ENCODE data around the gene DIAPH3. TPM values are rescaled to one million over a fixed set of nuclear protein-coding genes. Genes with fewer than 3 reads are reported as not detected.

The DIAPH3 gene
- total RNA-seq, 1 experiment from 2014 or later = 27.6 TPM

- no peak for TF ChIP-seq NR2C2 (CRISPR knock-in tag; IDR thresholded peaks at IDR 0.05)
- TF ChIP-seq NFE2L1 (CRISPR knock-in tag; IDR thresholded peaks at IDR 0.05) = no peak
- TF ChIP-seq MLX (CRISPR knock-in tag; IDR thresholded peaks at IDR 0.05) = no peak
- TF ChIP-seq NFYB (CRISPR knock-in tag; conservative IDR thresholded peaks at IDR 0.05; ENCODE audit: low read depth) = no peak
- TF ChIP-seq CBFB (CRISPR knock-in tag; IDR thresholded peaks at IDR 0.05; ENCODE audit: low read depth) = no peak
- TF ChIP-seq ARID4B (CRISPR knock-in tag; IDR thresholded peaks at IDR 0.05; ENCODE audit: borderline replicate concordance) = no peak
- no peak for TF ChIP-seq AFF4 (CRISPR knock-in tag; IDR thresholded peaks at IDR 0.05; ENCODE audit: borderline replicate concordance)
- TF ChIP-seq CREB1 (CRISPR knock-in tag; IDR thresholded peaks at IDR 0.05) = no peak
- TF ChIP-seq ZNF425 (CRISPR knock-in tag; conservative IDR thresholded peaks at IDR 0.05) = no peak
- TF ChIP-seq ZMAT4 (CRISPR knock-in tag; IDR thresholded peaks at IDR 0.05) = no peak
- no peak for TF ChIP-seq ATF6 (CRISPR knock-in tag; IDR thresholded peaks at IDR 0.05)
- TF ChIP-seq NFATC4 (CRISPR knock-in tag; IDR thresholded peaks at IDR 0.05) = no peak
- no peak for TF ChIP-seq MYBL2 (CRISPR knock-in tag; IDR thresholded peaks at IDR 0.05)
- DNase-seq (ENCODE audit: low spot score) = no peak
- Mint-ChIP-seq H3K36me3 (peaks cover 26% of the 10 kb centered on the region), H3K4me3 (no peak overlapping the region), H3K27ac (no peak overlapping the region), H3K4me1 (no peaks in the 10 kb centered on the region), H3K27me3 (ENCODE audit: low read depth) (no peaks in the 10 kb centered on the region), H3K9me3 (peaks cover 20% of the 10 kb centered on the region)
- CTCF ChIA-PET = no interaction called here
- POLR2A ChIA-PET = no interaction called here
- no peak for ATAC-seq
Measured at GRCh38 chr13:60112771-60113170, 51.0 kb downstream of the DIAPH3 start.

Measured in WTC11 (cell line).